ENCODE measurements around the gene PLA2G2C.

GRCh38 chr1:20183035-20183434, 3.3 kb downstream of the PLA2G2C start:
- TF ChIP-seq POLR2A (IDR thresholded peaks at IDR 0.05; ENCODE audit: low read length) (no peak), GATA1 (IDR thresholded peaks at IDR 0.05; ENCODE audit: low read depth, low read length) (no peak)
